K562 (cell line): ENCODE results near the gene C6orf47. TPM values are rescaled to one million over a fixed set of nuclear protein-coding genes. Genes with fewer than 3 reads are reported as not detected.

Source experiments
- BRD9 ChIP-seq: fragments of 450-650 bp; IDR thresholded peaks from 2 replicates; pipeline ENCODE4 v1.6.1; 2018; ENCODE audit warnings: low read depth; ENCODE audit not compliant: partially characterized antibody
- CAMTA2 ChIP-seq: fragments of 250-450 bp; sonication (Bioruptor Pico); conservative IDR thresholded peaks from 2 replicates; pipeline ENCODE4 v1.5.1; 2022
- CEBPB ChIP-seq: fragments of 450-650 bp; IDR thresholded peaks from 2 replicates; pipeline ENCODE4 v1.6.1; 2016; ENCODE audit warnings: missing genetic modification characterization, missing compliant biosample characterization
- DMBX1 ChIP-seq: fragments of 250-450 bp; sonication (Bioruptor Pico); IDR thresholded peaks from 2 replicates; pipeline ENCODE4 v1.8.0; 2022; ENCODE audit warnings: inconsistent platforms, mild to moderate bottlenecking, moderate library complexity, borderline replicate concordance
- LEF1 ChIP-seq: fragments of 450-650 bp; IDR thresholded peaks from 2 replicates; pipeline ENCODE4 v1.6.1; 2016; ENCODE audit warnings: mild to moderate bottlenecking
- MECOM ChIP-seq: fragments of 250-450 bp; sonication (Bioruptor Pico); IDR thresholded peaks from 2 replicates; pipeline ENCODE4 v1.8.0; 2022; ENCODE audit warnings: inconsistent platforms
- SIN3A ChIP-seq, 2 experiments: fragments of 150-350 bp in 1 of 2; IDR thresholded peaks; 2 replicates each; pipeline ENCODE4 v1.6.1; 2011 to 2016; ENCODE audit warnings: borderline replicate concordance in 2 of 2, low read depth in 2 of 2, low read length in 2 of 2, mild to moderate bottlenecking in 2 of 2, moderate library complexity in 2 of 2; ENCODE audit not compliant: control insufficient read depth in 1 of 2
- TBP ChIP-seq: optimal IDR thresholded peaks from 2 replicates; pipeline ENCODE3; 2011; ENCODE audit warnings: low read depth, low read length, improper control_type of control experiment
- TGIF2 ChIP-seq: sonication (generic); formaldehyde crosslinking; IDR thresholded peaks from 2 replicates; pipeline ENCODE4 v1.8.1; 2022; ENCODE audit warnings: mild to moderate bottlenecking, missing genetic modification reagents, moderate library complexity
- polyA plus RNA-seq, 8 experiments: library from polyadenylated mRNA; depleted of rRNA in 4 of 8; stranded (reverse) in 5 of 8; unstranded in 3 of 8; fragments of >200 nt; fragmentation: Nextera tagmentation in 2 of 8; fragmentation: Illumina TruSeq in 1 of 8; extraction: Ambion mirVana in 2 of 8; extraction: Trizol in 1 of 8; gene quantifications; 2 replicates each; pipeline versions ENCODE4 v1.2.1 to v1.2.3, GENCODE V29; 2011 to 2014; ENCODE audit warnings: inconsistent platforms in 1 of 8, missing spikeins in 1 of 8
- total RNA-seq, 7 experiments: library from RNA; depleted of rRNA in 6 of 7; stranded (reverse); fragments of >200 nt in 6 of 7; fragmentation: Illumina TruSeq in 2 of 7; extraction: Trizol in 2 of 7; gene quantifications; 2 replicates each; pipeline versions ENCODE4 v1.2.1 to v1.2.3, GENCODE V29; 2011 to 2021; ENCODE audit warnings: low replicate concordance in 1 of 7
- TF ChIP-seq, protein P1 (sequence below), 2 experiments: fragments of 450-650 bp; IDR thresholded peaks; 2 replicates each; pipeline ENCODE4 v1.6.1; 2016
- TF ChIP-seq, protein P2 (sequence below): fragments of 200-800 bp; sonication (Bioruptor generic); IDR thresholded peaks from 2 replicates; pipeline ENCODE4 v1.6.1; 2016; ENCODE audit warnings: missing genetic modification characterization, missing compliant biosample characterization
- TF ChIP-seq, protein P3 (sequence below): fragments of 450-650 bp; IDR thresholded peaks from 2 replicates; pipeline ENCODE4 v1.7.0; 2016; ENCODE audit warnings: borderline replicate concordance
- TF ChIP-seq, protein P4 (sequence below): fragments of 250-450 bp; sonication (Bioruptor Pico); IDR thresholded peaks from 2 replicates; pipeline ENCODE4 v1.9.0; 2021; ENCODE audit warnings: mild to moderate bottlenecking, inconsistent platforms
- TF ChIP-seq, protein P5 (sequence below): fragments of 450-650 bp; IDR thresholded peaks from 2 replicates; pipeline ENCODE4 v1.6.1; 2017; ENCODE audit warnings: mild to moderate bottlenecking, moderate library complexity

The C6orf47 gene
- total and polyA plus RNA-seq, 9 of the 15 experiments (the other 6 are each of a cell fraction or from before 2014, with no cell fraction given), result 0.14 to 43.8 (median 27.0) TPM

DNA sequence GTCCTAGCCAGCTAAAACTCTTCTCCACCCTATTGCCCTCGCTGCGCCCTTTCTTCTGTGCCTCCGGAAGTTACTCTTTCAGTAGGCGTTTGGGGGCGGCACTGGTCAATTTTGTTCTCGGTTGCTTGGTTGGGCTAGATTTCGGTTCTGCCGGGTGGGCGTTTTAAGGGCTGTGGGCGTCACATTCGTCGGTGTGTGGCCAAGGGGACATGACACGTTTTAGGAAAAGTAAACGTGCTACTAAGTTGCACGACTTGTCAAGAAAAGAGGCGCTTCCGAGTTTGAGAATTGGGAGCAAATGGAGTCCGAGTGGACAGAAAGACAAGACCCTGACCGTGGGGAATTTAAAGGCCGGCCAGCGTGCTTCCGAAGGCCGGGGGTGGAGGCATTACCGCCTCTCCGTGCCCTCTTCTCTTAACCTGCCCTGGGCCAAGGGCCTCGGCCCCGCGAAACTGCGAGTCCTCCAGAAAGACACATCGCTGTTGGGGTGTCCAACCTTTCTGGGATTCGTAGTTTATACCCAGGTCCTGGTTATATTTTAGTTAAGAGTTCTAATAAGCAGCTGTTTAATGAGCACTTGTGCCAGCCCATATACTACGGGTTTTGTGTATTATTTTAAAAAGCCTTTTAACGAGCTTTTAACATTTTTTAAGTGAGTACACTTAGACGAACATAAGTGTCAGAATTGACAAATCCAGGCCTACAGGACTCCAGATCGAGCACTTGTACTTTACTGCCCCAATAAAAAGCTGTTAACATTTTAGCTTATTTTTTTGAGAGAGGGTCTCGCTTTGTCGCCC, 7.5 kb downstream of the C6orf47 start (continued):
- TF ChIP-seq TGIF2 (CRISPR knock-in tag), result no peak
- TF ChIP-seq BRD9, result peak; percentile 98
- TF ChIP-seq, protein P1, sequence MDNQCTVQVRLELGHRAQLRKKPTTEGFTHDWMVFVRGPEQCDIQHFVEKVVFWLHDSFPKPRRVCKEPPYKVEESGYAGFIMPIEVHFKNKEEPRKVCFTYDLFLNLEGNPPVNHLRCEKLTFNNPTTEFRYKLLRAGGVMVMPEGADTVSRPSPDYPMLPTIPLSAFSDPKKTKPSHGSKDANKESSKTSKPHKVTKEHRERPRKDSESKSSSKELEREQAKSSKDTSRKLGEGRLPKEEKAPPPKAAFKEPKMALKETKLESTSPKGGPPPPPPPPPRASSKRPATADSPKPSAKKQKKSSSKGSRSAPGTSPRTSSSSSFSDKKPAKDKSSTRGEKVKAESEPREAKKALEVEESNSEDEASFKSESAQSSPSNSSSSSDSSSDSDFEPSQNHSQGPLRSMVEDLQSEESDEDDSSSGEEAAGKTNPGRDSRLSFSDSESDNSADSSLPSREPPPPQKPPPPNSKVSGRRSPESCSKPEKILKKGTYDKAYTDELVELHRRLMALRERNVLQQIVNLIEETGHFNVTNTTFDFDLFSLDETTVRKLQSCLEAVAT (IDR thresholded peaks at IDR 0.05), result peak; percentile 90; a peak in 3 of 4 replicates
- peak; percentile 78 for TF ChIP-seq TBP
- TF ChIP-seq, protein P2, sequence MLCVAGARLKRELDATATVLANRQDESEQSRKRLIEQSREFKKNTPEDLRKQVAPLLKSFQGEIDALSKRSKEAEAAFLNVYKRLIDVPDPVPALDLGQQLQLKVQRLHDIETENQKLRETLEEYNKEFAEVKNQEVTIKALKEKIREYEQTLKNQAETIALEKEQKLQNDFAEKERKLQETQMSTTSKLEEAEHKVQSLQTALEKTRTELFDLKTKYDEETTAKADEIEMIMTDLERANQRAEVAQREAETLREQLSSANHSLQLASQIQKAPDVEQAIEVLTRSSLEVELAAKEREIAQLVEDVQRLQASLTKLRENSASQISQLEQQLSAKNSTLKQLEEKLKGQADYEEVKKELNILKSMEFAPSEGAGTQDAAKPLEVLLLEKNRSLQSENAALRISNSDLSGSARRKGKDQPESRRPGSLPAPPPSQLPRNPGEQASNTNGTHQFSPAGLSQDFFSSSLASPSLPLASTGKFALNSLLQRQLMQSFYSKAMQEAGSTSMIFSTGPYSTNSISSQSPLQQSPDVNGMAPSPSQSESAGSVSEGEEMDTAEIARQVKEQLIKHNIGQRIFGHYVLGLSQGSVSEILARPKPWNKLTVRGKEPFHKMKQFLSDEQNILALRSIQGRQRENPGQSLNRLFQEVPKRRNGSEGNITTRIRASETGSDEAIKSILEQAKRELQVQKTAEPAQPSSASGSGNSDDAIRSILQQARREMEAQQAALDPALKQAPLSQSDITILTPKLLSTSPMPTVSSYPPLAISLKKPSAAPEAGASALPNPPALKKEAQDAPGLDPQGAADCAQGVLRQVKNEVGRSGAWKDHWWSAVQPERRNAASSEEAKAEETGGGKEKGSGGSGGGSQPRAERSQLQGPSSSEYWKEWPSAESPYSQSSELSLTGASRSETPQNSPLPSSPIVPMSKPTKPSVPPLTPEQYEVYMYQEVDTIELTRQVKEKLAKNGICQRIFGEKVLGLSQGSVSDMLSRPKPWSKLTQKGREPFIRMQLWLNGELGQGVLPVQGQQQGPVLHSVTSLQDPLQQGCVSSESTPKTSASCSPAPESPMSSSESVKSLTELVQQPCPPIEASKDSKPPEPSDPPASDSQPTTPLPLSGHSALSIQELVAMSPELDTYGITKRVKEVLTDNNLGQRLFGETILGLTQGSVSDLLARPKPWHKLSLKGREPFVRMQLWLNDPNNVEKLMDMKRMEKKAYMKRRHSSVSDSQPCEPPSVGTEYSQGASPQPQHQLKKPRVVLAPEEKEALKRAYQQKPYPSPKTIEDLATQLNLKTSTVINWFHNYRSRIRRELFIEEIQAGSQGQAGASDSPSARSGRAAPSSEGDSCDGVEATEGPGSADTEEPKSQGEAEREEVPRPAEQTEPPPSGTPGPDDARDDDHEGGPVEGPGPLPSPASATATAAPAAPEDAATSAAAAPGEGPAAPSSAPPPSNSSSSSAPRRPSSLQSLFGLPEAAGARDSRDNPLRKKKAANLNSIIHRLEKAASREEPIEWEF (CRISPR knock-in tag), result peak; percentile 85
- 0 out of 2 replicates have a peak, but pooled peaks have one; percentile 2 for TF ChIP-seq MECOM (CRISPR knock-in tag)
- TF ChIP-seq, protein P3, sequence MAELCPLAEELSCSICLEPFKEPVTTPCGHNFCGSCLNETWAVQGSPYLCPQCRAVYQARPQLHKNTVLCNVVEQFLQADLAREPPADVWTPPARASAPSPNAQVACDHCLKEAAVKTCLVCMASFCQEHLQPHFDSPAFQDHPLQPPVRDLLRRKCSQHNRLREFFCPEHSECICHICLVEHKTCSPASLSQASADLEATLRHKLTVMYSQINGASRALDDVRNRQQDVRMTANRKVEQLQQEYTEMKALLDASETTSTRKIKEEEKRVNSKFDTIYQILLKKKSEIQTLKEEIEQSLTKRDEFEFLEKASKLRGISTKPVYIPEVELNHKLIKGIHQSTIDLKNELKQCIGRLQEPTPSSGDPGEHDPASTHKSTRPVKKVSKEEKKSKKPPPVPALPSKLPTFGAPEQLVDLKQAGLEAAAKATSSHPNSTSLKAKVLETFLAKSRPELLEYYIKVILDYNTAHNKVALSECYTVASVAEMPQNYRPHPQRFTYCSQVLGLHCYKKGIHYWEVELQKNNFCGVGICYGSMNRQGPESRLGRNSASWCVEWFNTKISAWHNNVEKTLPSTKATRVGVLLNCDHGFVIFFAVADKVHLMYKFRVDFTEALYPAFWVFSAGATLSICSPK, result peak; percentile 92; the same call in 1 of the 2 replicates
- TF ChIP-seq SIN3A (IDR thresholded peaks at IDR 0.05; ENCODE audit: borderline replicate concordance in 2 of 2, control insufficient read depth in 1 of 2, low read depth in 2 of 2, low read length in 2 of 2), result peak; percentile 1 to 79; a peak in 1 of 4 replicates
- TF ChIP-seq, protein P4, sequence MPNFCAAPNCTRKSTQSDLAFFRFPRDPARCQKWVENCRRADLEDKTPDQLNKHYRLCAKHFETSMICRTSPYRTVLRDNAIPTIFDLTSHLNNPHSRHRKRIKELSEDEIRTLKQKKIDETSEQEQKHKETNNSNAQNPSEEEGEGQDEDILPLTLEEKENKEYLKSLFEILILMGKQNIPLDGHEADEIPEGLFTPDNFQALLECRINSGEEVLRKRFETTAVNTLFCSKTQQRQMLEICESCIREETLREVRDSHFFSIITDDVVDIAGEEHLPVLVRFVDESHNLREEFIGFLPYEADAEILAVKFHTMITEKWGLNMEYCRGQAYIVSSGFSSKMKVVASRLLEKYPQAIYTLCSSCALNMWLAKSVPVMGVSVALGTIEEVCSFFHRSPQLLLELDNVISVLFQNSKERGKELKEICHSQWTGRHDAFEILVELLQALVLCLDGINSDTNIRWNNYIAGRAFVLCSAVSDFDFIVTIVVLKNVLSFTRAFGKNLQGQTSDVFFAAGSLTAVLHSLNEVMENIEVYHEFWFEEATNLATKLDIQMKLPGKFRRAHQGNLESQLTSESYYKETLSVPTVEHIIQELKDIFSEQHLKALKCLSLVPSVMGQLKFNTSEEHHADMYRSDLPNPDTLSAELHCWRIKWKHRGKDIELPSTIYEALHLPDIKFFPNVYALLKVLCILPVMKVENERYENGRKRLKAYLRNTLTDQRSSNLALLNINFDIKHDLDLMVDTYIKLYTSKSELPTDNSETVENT (CRISPR knock-in tag), result no peak
- TF ChIP-seq, protein P5, sequence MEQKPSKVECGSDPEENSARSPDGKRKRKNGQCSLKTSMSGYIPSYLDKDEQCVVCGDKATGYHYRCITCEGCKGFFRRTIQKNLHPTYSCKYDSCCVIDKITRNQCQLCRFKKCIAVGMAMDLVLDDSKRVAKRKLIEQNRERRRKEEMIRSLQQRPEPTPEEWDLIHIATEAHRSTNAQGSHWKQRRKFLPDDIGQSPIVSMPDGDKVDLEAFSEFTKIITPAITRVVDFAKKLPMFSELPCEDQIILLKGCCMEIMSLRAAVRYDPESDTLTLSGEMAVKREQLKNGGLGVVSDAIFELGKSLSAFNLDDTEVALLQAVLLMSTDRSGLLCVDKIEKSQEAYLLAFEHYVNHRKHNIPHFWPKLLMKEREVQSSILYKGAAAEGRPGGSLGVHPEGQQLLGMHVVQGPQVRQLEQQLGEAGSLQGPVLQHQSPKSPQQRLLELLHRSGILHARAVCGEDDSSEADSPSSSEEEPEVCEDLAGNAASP, result no peak
- TF ChIP-seq DMBX1, result peak; percentile 78; the same call in 1 of the 2 replicates
- peak; percentile 32; the same call in 1 of the 2 replicates for TF ChIP-seq CAMTA2 (CRISPR knock-in tag)
- peak; percentile 90; the same call in 1 of the 2 replicates for TF ChIP-seq LEF1
- TF ChIP-seq CEBPB (tag), result no peak
